ENCODE data around the gene TRERF1.
"Not testable (repeated sequence)": the region's sequence is repeated elsewhere in the genome, so short reads cannot be mapped to it uniquely, and the experiment has no call there.

The TRERF1 gene

GRCh38 chr6:42451333-42452170, at the start of gene TRERF1:
Gene TRERF1 (minus strand): TSS chr6:42451926. CDS start chr6:42269590, 182,336 bp downstream.
- DNase-seq (ENCODE audit: low spot score) = peak; percentile 58

- DNase-seq (ENCODE audit: low spot score) = no peak
These were observed 46.9 kb upstream of the TRERF1 start for GRCh38 chr6:42498473-42499128.

- no peak for DNase-seq (ENCODE audit: low spot score)
These were observed 42.3 kb upstream of the TRERF1 start for GRCh38 chr6:42493914-42494539.

- no peak for DNase-seq (ENCODE audit: low spot score)
These were observed 36.4 kb upstream of the TRERF1 start for GRCh38 chr6:42488129-42488528.

- no peak for DNase-seq (ENCODE audit: low spot score)
These were observed 32.5 kb upstream of the TRERF1 start for GRCh38 chr6:42484261-42484660.

GRCh38 chr6:42482174-42482573, 30.4 kb upstream of the TRERF1 start:
- DNase-seq (ENCODE audit: low spot score) = no peak

GRCh38 chr6:42471714-42472113, 20.0 kb upstream of the TRERF1 start:
- DNase-seq (ENCODE audit: low spot score) = no peak

GRCh38 chr6:42471142-42471541, 19.4 kb upstream of the TRERF1 start:
- no peak for DNase-seq (ENCODE audit: low spot score)

GRCh38 chr6:42468273-42468672, 16.5 kb upstream of the TRERF1 start:
- DNase-seq (ENCODE audit: low spot score) = no peak

- DNase-seq (ENCODE audit: low spot score) = no peak
These were observed 15.9 kb upstream of the TRERF1 start for GRCh38 chr6:42467651-42468050.

- not testable (repeated sequence) for DNase-seq (ENCODE audit: low spot score)
These were observed 14.7 kb upstream of the TRERF1 start for GRCh38 chr6:42466470-42466869.

- DNase-seq (ENCODE audit: low spot score) = no peak
These were observed 10.8 kb upstream of the TRERF1 start for GRCh38 chr6:42462474-42462972.

- DNase-seq (ENCODE audit: low spot score) = no peak
These were observed 9.2 kb upstream of the TRERF1 start for GRCh38 chr6:42460883-42461282.

- no peak for DNase-seq (ENCODE audit: low spot score)
These were observed 8.2 kb upstream of the TRERF1 start for GRCh38 chr6:42459888-42460287.

GRCh38 chr6:42454428-42454791, 2.7 kb upstream of the TRERF1 start:
- DNase-seq (ENCODE audit: low spot score) = no peak

GRCh38 chr6:42453654-42454427, 2.1 kb upstream of the TRERF1 start:
- no peak for DNase-seq (ENCODE audit: low spot score)

- peak; percentile 81 for DNase-seq (ENCODE audit: low spot score)
These were observed 1.4 kb upstream of the TRERF1 start for GRCh38 chr6:42453031-42453653.

- peak; percentile 56 for DNase-seq (ENCODE audit: low spot score)
These were observed 675 bp upstream of the TRERF1 start for GRCh38 chr6:42452171-42453030.

GRCh38 chr6:42450477-42451332, 1.0 kb downstream of the TRERF1 start:
- DNase-seq (ENCODE audit: low spot score) = no peak

Data from activated CD4-positive, alpha-beta T cell treated with anti-CD3 and anti-CD28 coated beads, Interleukin-2, Interleukin-4, amounts not matched to agents 100 ng/mL and 50 ng/mL, durations not matched to agents 16 hours and 8 hours (primary cell).